HepG2 (cell line): ENCODE data around the gene HKDC1.

Experiments
- ASH2L ChIP-seq: fragments of 300-600, 200-600 bp; sonication (generic); IDR thresholded peaks from 2 replicates; pipeline ENCODE4 v1.7.0; 2017; ENCODE audit warnings: low read depth, mild to moderate bottlenecking, moderate library complexity, mixed read lengths, low read length; ENCODE audit not compliant: insufficient read length
- GZF1 ChIP-seq: sonication (generic); formaldehyde crosslinking; IDR thresholded peaks from 2 replicates; pipeline ENCODE4 v1.5.1; 2020; ENCODE audit warnings: mild to moderate bottlenecking, missing genetic modification reagents
- HCFC1 ChIP-seq: fragments of 150-350 bp; IDR thresholded peaks from 2 replicates; pipeline ENCODE4 v1.6.1; 2014; ENCODE audit warnings: low read depth, low read length
- TF ChIP-seq, protein P1 (sequence below): sonication (generic); formaldehyde crosslinking; IDR thresholded peaks from 2 replicates; pipeline ENCODE4 v1.5.0; 2020; ENCODE audit warnings: missing genetic modification reagents
- TF ChIP-seq, protein P2 (sequence below), 2 experiments: sonication (generic) in 1 of 2; formaldehyde crosslinking in 1 of 2; IDR thresholded peaks; 2 replicates each; pipeline versions ENCODE4 v1.6.1 to v1.9.0; 2014 to 2022; ENCODE audit warnings: antibody characterized with exemption in 1 of 2, borderline replicate concordance in 1 of 2, inconsistent platforms in 1 of 2, low read depth in 1 of 2, missing genetic modification reagents in 1 of 2

DNA sequence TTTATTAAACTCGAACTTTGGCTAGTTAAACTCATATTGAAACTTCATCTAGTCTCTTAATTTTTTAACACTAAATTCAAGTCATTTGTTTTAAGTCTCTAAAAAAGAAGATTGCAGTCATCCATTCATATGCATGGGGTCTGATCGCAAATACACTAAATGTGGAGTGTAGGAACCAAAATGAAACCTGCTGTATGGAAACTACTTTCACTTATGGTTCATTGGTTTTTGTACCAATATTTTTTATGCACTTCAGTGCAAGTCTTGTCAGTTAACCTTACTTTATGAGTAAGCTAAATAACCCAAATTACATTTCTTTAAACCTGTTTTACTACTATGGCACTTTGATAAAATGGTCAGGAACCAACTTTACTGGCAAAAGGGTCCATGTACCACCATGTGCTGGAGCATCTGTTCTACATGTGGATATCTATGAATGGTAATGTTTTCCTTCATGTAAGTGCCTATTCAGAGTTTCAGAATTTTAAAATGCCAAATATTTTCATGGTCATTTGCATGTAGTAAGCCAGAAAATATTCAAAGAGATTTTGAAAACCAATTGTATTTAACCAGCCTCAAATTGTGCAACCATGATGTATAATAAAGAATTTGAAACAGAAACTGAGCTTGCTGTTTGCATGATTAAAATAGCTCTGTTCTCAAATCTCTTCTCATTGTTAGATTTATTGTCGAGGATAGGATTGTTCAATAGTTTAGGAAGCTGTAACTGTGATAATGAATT lies 47.7 kb upstream of the HKDC1 start:
- TF ChIP-seq HCFC1, result no peak
- TF ChIP-seq, protein P1, sequence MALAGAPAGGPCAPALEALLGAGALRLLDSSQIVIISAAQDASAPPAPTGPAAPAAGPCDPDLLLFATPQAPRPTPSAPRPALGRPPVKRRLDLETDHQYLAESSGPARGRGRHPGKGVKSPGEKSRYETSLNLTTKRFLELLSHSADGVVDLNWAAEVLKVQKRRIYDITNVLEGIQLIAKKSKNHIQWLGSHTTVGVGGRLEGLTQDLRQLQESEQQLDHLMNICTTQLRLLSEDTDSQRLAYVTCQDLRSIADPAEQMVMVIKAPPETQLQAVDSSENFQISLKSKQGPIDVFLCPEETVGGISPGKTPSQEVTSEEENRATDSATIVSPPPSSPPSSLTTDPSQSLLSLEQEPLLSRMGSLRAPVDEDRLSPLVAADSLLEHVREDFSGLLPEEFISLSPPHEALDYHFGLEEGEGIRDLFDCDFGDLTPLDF (CRISPR knock-in tag), result no peak
- TF ChIP-seq, protein P2, sequence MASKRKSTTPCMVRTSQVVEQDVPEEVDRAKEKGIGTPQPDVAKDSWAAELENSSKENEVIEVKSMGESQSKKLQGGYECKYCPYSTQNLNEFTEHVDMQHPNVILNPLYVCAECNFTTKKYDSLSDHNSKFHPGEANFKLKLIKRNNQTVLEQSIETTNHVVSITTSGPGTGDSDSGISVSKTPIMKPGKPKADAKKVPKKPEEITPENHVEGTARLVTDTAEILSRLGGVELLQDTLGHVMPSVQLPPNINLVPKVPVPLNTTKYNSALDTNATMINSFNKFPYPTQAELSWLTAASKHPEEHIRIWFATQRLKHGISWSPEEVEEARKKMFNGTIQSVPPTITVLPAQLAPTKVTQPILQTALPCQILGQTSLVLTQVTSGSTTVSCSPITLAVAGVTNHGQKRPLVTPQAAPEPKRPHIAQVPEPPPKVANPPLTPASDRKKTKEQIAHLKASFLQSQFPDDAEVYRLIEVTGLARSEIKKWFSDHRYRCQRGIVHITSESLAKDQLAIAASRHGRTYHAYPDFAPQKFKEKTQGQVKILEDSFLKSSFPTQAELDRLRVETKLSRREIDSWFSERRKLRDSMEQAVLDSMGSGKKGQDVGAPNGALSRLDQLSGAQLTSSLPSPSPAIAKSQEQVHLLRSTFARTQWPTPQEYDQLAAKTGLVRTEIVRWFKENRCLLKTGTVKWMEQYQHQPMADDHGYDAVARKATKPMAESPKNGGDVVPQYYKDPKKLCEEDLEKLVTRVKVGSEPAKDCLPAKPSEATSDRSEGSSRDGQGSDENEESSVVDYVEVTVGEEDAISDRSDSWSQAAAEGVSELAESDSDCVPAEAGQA (IDR thresholded peaks at IDR 0.05; ENCODE audit: low read depth), result no peak
- TF ChIP-seq, protein P2 (CRISPR knock-in tag; IDR thresholded peaks at IDR 0.05; ENCODE audit: borderline replicate concordance), result no peak
- no peak for TF ChIP-seq ASH2L
- TF ChIP-seq GZF1, result no peak
